ENCODE data around the gene RASSF7. TPM values are rescaled to one million over a fixed set of nuclear protein-coding genes. Genes with fewer than 3 reads are reported as not detected.

RASSF7 gene
- polyA plus RNA-seq, 2 of the 4 experiments (the other 2 are of a cell fraction), result 18.4 to 30.7 TPM

DNA sequence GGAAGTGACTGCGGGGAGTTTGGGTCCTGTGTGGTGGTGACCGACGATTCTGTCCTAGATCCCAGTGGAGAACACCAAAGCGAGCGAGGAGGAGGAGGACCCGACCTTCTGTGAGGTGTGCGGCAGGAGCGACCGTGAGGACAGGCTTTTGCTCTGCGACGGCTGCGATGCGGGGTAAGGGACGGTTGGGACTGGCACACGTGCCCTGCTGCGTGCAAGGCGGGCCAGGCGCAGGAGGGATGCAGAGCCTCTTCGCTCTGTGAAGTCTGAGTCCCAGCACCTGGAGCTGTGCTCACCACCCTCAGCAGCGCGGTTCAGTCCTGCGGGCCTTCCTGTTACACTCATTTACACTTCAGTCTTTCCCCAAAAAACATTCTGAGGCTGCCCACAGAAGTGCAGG is 31.7 kb downstream of the RASSF7 start:
- ChIA-PET CTCF (interaction anchor here (0.9 kb wide), 1 partner anchor 9 kb away, joined by 3 read pairs; no protein-coding TSS in a partner anchor), POLR2A (no interaction called here)
- 96% methylated on average over 22 of the region's 22 CpGs for WGBS (ENCODE audit: missing lambda C conversion rate)
- H3K4me1 ChIP-seq, result peaks cover 21% of the 10 kb centered on the region
- no peaks in the 10 kb centered on the region for H3K9me3 ChIP-seq
- FAIRE-seq (no peak), DNase-seq (ENCODE audit: low read depth in 1 of 2, low spot score in 1 of 2) (no peak), ATAC-seq (no peak)
- no peak overlapping the region for H3K27ac ChIP-seq
- H3K4me2 ChIP-seq, result no peak overlapping the region
- no peak overlapping the region for H3K4me3 ChIP-seq
- TF ChIP-seq KDM5A (IDR thresholded peaks at IDR 0.05), result no peak
- TF ChIP-seq JUN (IDR thresholded peaks at IDR 0.05), result no peak

DNA sequence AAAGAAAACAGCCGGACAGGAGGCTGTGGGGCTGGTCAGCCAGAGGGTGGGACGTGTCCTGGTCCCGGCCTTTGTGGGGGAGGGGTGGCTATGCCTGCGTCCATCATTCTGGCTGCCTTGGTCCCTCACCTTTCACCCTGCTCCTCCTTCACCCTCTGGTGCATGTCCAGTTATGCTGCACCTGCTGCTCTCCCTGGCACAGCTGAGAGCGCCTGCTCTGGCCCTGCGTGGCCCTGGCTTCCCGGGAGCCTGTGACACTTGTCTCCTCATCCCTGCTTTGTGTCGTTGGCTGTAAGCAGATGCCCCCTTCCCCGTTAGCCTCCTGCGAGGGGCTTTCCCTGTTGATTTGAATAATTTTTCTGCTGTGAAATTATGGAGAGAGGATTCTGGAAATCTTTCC is 32.1 kb downstream of the RASSF7 start:
- DNase-seq (ENCODE audit: low read depth in 1 of 2, low spot score in 1 of 2) (no peak), ATAC-seq (no peak), FAIRE-seq (no peak)
- Histone ChIP-seq H3K4me1 (peaks cover 17% of the 10 kb centered on the region), H3K9me3 (no peaks in the 10 kb centered on the region), H3K4me3 (no peak overlapping the region), H3K27ac (no peak overlapping the region), H3K4me2 (no peak overlapping the region)
- WGBS (ENCODE audit: missing lambda C conversion rate), result 80% methylated on average over 10 of the region's 10 CpGs
- ChIA-PET CTCF (interaction anchor here (0.9 kb wide), 1 partner anchor 9 kb away, joined by 3 read pairs; no protein-coding TSS in a partner anchor), POLR2A (no interaction called here)
- TF ChIP-seq SMC3 (IDR thresholded peaks at IDR 0.05), result no peak
- no peak for TF ChIP-seq KDM1A (IDR thresholded peaks at IDR 0.05; ENCODE audit: low read depth)
- no peak for TF ChIP-seq CHD4 (IDR thresholded peaks at IDR 0.05; ENCODE audit: borderline replicate concordance)
- TF ChIP-seq, protein P1, sequence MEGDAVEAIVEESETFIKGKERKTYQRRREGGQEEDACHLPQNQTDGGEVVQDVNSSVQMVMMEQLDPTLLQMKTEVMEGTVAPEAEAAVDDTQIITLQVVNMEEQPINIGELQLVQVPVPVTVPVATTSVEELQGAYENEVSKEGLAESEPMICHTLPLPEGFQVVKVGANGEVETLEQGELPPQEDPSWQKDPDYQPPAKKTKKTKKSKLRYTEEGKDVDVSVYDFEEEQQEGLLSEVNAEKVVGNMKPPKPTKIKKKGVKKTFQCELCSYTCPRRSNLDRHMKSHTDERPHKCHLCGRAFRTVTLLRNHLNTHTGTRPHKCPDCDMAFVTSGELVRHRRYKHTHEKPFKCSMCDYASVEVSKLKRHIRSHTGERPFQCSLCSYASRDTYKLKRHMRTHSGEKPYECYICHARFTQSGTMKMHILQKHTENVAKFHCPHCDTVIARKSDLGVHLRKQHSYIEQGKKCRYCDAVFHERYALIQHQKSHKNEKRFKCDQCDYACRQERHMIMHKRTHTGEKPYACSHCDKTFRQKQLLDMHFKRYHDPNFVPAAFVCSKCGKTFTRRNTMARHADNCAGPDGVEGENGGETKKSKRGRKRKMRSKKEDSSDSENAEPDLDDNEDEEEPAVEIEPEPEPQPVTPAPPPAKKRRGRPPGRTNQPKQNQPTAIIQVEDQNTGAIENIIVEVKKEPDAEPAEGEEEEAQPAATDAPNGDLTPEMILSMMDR (IDR thresholded peaks at IDR 0.05), result no peak
- TF ChIP-seq, protein P2, sequence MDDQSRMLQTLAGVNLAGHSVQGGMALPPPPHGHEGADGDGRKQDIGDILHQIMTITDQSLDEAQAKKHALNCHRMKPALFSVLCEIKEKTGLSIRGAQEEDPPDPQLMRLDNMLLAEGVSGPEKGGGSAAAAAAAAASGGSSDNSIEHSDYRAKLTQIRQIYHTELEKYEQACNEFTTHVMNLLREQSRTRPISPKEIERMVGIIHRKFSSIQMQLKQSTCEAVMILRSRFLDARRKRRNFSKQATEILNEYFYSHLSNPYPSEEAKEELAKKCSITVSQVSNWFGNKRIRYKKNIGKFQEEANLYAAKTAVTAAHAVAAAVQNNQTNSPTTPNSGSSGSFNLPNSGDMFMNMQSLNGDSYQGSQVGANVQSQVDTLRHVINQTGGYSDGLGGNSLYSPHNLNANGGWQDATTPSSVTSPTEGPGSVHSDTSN (IDR thresholded peaks at IDR 0.05), result no peak
- no peak for TF ChIP-seq EHMT2 (IDR thresholded peaks at IDR 0.05; ENCODE audit: low read depth)
- no peak for TF ChIP-seq SREBF2 (IDR thresholded peaks at IDR 0.05)
- TF ChIP-seq NFE2L2 (conservative IDR thresholded peaks at IDR 0.05; ENCODE audit: low read length), result no peak
- no peak for TF ChIP-seq NPAS2 (CRISPR knock-in tag; IDR thresholded peaks at IDR 0.05; ENCODE audit: borderline replicate concordance)

DNA sequence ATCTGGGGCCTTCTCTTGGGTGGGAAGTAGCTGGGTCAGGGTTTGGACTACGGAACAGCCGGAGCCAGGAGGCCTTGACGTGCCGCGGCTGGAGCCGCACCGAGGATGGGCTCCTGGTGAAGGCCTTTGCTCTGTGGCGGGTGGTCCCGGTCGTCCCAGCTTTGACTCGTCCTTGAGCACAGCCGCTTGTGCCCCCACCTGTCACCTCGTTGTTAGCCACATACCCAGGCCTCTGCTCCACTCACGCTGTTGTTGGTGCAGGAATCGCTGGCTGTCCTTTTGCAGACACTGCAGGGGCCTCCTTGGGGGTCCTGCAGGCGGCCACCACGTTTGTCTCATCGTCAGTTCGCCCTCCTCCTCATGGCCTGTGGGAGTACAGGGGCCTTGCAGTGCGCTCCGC is 32.6 kb downstream of the RASSF7 start:
- POLR2A ChIA-PET, result no interaction called here
- Histone ChIP-seq H3K4me3 (no peak overlapping the region), H3K4me2 (no peak overlapping the region), H3K4me1 (peaks cover 12% of the 10 kb centered on the region), H3K9me3 (no peaks in the 10 kb centered on the region), H3K27ac (no peak overlapping the region)
- CTCF ChIA-PET, result interaction anchor here (0.9 kb wide), 1 partner anchor 8 kb away, joined by 3 read pairs; no protein-coding TSS in a partner anchor
- 93% methylated on average over 21 of the region's 21 CpGs for WGBS (ENCODE audit: missing lambda C conversion rate)
- TF ChIP-seq CHD2 (IDR thresholded peaks at IDR 0.05; ENCODE audit: low read length, partially characterized antibody) (no peak), RFX5 (IDR thresholded peaks at IDR 0.05) (no peak), EHF (CRISPR knock-in tag; IDR thresholded peaks at IDR 0.05) (no peak), PHF8 (IDR thresholded peaks at IDR 0.05; ENCODE audit: borderline replicate concordance, low read depth) (no peak), MAFK (IDR thresholded peaks at IDR 0.05; ENCODE audit: partially characterized antibody) (no peak), KDM1A (IDR thresholded peaks at IDR 0.05; ENCODE audit: low read depth) (no peak), ZNF302 (CRISPR knock-in tag; IDR thresholded peaks at IDR 0.05) (no peak), SMC3 (IDR thresholded peaks at IDR 0.05) (no peak), NR3C1 (IDR thresholded peaks at IDR 0.05) (no peak)
- TF ChIP-seq, protein P3, sequence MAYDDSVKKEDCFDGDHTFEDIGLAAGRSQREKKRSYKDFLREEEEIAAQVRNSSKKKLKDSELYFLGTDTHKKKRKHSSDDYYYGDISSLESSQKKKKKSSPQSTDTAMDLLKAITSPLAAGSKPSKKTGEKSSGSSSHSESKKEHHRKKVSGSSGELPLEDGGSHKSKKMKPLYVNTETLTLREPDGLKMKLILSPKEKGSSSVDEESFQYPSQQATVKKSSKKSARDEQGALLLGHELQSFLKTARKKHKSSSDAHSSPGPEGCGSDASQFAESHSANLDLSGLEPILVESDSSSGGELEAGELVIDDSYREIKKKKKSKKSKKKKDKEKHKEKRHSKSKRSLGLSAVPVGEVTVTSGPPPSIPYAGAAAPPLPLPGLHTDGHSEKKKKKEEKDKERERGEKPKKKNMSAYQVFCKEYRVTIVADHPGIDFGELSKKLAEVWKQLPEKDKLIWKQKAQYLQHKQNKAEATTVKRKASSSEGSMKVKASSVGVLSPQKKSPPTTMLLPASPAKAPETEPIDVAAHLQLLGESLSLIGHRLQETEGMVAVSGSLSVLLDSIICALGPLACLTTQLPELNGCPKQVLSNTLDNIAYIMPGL (CRISPR knock-in tag; IDR thresholded peaks at IDR 0.05; ENCODE audit: borderline replicate concordance), result no peak
- no peak for FAIRE-seq
- DNase-seq (ENCODE audit: low read depth in 1 of 2, low spot score in 1 of 2), result no peak
- ATAC-seq, result no peak
